ENCODE data around the gene GYS1. TPM values are rescaled to one million over a fixed set of nuclear protein-coding genes. Genes with fewer than 3 reads are reported as not detected.

The GYS1 gene
- total and polyA plus RNA-seq, 2 of the 8 experiments (the other 6 are each of a cell fraction or from before 2014, with no cell fraction given) = 30.0 to 38.7 TPM

- TF ChIP-seq EP300 (IDR thresholded peaks at IDR 0.05; ENCODE audit: borderline replicate concordance in 1 of 2, low read depth in 2 of 2, low read length in 2 of 2) (no peak), CEBPB (IDR thresholded peaks at IDR 0.05; ENCODE audit: low read depth, low read length) (no peak), TBP (IDR thresholded peaks at IDR 0.05; ENCODE audit: low read depth, low read length) (no peak), CHD1 (IDR thresholded peaks at IDR 0.05; ENCODE audit: low read depth, low read length) (no peak), ASH2L (IDR thresholded peaks at IDR 0.05; ENCODE audit: low read length) (no peak), NRF1 (IDR thresholded peaks at IDR 0.05; ENCODE audit: low read depth, low read length) (no peak), RXRA (IDR thresholded peaks at IDR 0.05; ENCODE audit: insufficient read depth, low read depth, low read length) (no peak)
Observed at GRCh38 chr19:48969276-48970138, 23.6 kb downstream of the GYS1 start (continued).

All from H1 (cell line).